Mesendoderm (in vitro differentiated cells): ENCODE results near the gene FRMD4B.
"Not testable (repeated sequence)": the region's sequence is repeated elsewhere in the genome, so short reads cannot be mapped to it uniquely, and the experiment has no call there.

Experiments
- DNase-seq: peaks from one replicate; pipeline ENCODE4 v3.0.0; 2013
- H2AK5ac ChIP-seq: 2 replicates; pipeline ENCODE4 v1.6.1; 2013; ENCODE audit warnings: low read length, inconsistent platforms
- H2BK120ac ChIP-seq: 2 replicates; pipeline ENCODE4 v1.6.1; 2013; ENCODE audit warnings: low read depth, mild to moderate bottlenecking, low read length, moderate library complexity, mixed read lengths
- H2BK15ac ChIP-seq: replicated peaks from 2 replicates; pipeline ENCODE4 v1.6.1; 2013; ENCODE audit warnings: low read depth, mild to moderate bottlenecking, moderate library complexity
- H2BK5ac ChIP-seq: 2 replicates; pipeline ENCODE4 v1.6.1; 2013; ENCODE audit warnings: low read length, inconsistent platforms
- H3K18ac ChIP-seq: 2 replicates; pipeline ENCODE4 v1.6.1; 2013; ENCODE audit warnings: mild to moderate bottlenecking, low read length, mixed read lengths
- H3K23ac ChIP-seq: one replicate; pipeline ENCODE4 v1.6.1; 2013; ENCODE audit warnings: low read length
- H3K27ac ChIP-seq: 2 replicates; pipeline ENCODE4 v1.5.1; 2013; ENCODE audit warnings: low read depth, mild to moderate bottlenecking, inconsistent platforms, low read length, moderate library complexity
- H3K27me3 ChIP-seq: 2 replicates; pipeline ENCODE4 v1.6.1; 2013; ENCODE audit warnings: low read length, control low read depth, mild to moderate bottlenecking, inconsistent platforms; ENCODE audit not compliant: insufficient read depth, poor library complexity
- H3K36me3 ChIP-seq: 2 replicates; pipeline ENCODE4 v1.6.1; 2013; ENCODE audit warnings: low read length, inconsistent platforms; ENCODE audit not compliant: control insufficient read depth, insufficient read depth
- H3K4ac ChIP-seq: one replicate; pipeline ENCODE4 v1.6.1; 2013; ENCODE audit warnings: low read depth, mild to moderate bottlenecking, low read length, moderate library complexity
- H3K4me1 ChIP-seq: 2 replicates; pipeline ENCODE4 v1.6.1; 2013; ENCODE audit warnings: low read depth, low read length, inconsistent platforms; ENCODE audit not compliant: control insufficient read depth
- H3K4me2 ChIP-seq: 2 replicates; pipeline ENCODE4 v1.6.1; 2013; ENCODE audit warnings: low read length
- H3K4me3 ChIP-seq: 2 replicates; pipeline ENCODE4 v1.5.1; 2013; ENCODE audit warnings: mild to moderate bottlenecking, low read length
- H3K56ac ChIP-seq: one replicate; pipeline ENCODE4 v1.6.1; 2013; ENCODE audit warnings: low read length
- H3K79me1 ChIP-seq: 2 replicates; pipeline ENCODE4 v1.6.1; 2013; ENCODE audit warnings: low read length, inconsistent platforms
- H3K79me2 ChIP-seq: 2 replicates; pipeline ENCODE4 v1.6.1; 2013; ENCODE audit warnings: mild to moderate bottlenecking, low read length; ENCODE audit not compliant: control insufficient read depth, insufficient read depth
- H3K9ac ChIP-seq: 2 replicates; pipeline ENCODE4 v1.6.1; 2013; ENCODE audit warnings: low read length, inconsistent platforms
- H4K5ac ChIP-seq: one replicate; pipeline ENCODE4 v1.6.1; 2013; ENCODE audit warnings: low read length
- H4K8ac ChIP-seq: one replicate; pipeline ENCODE4 v1.6.1; 2013; ENCODE audit warnings: low read depth, mild to moderate bottlenecking, control low read depth, low read length, moderate library complexity
- WGBS: extraction: QIAGEN DNeasy Blood & Tissue Kit; methylation state at CpG from one replicate; pipeline ENCODE4 v1.1.7; 2013; ENCODE audit warnings: low lambda C conversion rate, missing lambda C conversion rate; ENCODE audit not compliant: insufficient coverage; ENCODE audit errors: extremely low coverage; 5-methylcytosine and 5-hydroxymethylcytosine counted together

The FRMD4B gene

GRCh38 chr3:69239063-69239462 lies 146.8 kb downstream of the FRMD4B start:
- no peak overlapping the region for H2AK5ac ChIP-seq
- H3K18ac ChIP-seq, result peak overlapping the region; percentile 87
- H3K79me1 ChIP-seq, result no peaks in the 10 kb centered on the region
- H2BK5ac ChIP-seq, result no peak overlapping the region
- H3K4me3 ChIP-seq, result no peak overlapping the region
- no peaks in the 10 kb centered on the region for H3K27me3 ChIP-seq
- no peak overlapping the region for H3K4ac ChIP-seq
- H2BK15ac ChIP-seq, result no peak overlapping the region
- no CpG with 5 or more reads among the region's 1 CpG for whole genome bisulfite sequencing
- DNase-seq, result peak; percentile 68
- peak overlapping the region; percentile 66 for H3K56ac ChIP-seq
- no peak overlapping the region for H3K23ac ChIP-seq
- no peak overlapping the region for H4K8ac ChIP-seq
- H3K79me2 ChIP-seq, result no peaks in the 10 kb centered on the region
- H3K4me1 ChIP-seq, result peaks cover 13% of the 10 kb centered on the region
- no peak overlapping the region for H3K9ac ChIP-seq
- no peaks in the 10 kb centered on the region for H3K36me3 ChIP-seq
- H3K27ac ChIP-seq, result peak overlapping the region; percentile 27
- H4K5ac ChIP-seq, result no peak overlapping the region
- no peak overlapping the region for H3K4me2 ChIP-seq
- H2BK120ac ChIP-seq, result no peak overlapping the region

- Histone ChIP-seq H3K4me1 (peaks cover 8% of the 10 kb centered on the region), H3K56ac (peak overlapping the region; percentile 26), H3K79me2 (no peaks in the 10 kb centered on the region), H3K27me3 (no peaks in the 10 kb centered on the region), H3K18ac (peak overlapping the region; percentile 75), H2AK5ac (no peak overlapping the region), H3K4ac (no peak overlapping the region), H2BK15ac (peak overlapping the region; percentile 96), H3K23ac (no peak overlapping the region), H3K79me1 (no peaks in the 10 kb centered on the region), H3K27ac (no peak overlapping the region), H3K36me3 (no peaks in the 10 kb centered on the region), H3K4me2 (no peak overlapping the region), H4K8ac (no peak overlapping the region), H2BK5ac (no peak overlapping the region), H2BK120ac (no peak overlapping the region), H3K9ac (no peak overlapping the region), H3K4me3 (no peak overlapping the region), H4K5ac (no peak overlapping the region)
- WGBS, result no CpG with 5 or more reads among the region's 8 CpGs
- DNase-seq, result peak; percentile 51
These were observed 148.8 kb downstream of the FRMD4B start for GRCh38 chr3:69236812-69237707.

- H3K4me3 ChIP-seq, result no peak overlapping the region
- H2BK15ac ChIP-seq, result no peak overlapping the region
- H4K8ac ChIP-seq, result no peak overlapping the region
- no peaks in the 10 kb centered on the region for H3K27me3 ChIP-seq
- H3K79me2 ChIP-seq, result no peaks in the 10 kb centered on the region
- H3K4ac ChIP-seq, result no peak overlapping the region
- no peak overlapping the region for H3K27ac ChIP-seq
- no peak for DNase-seq
- H3K79me1 ChIP-seq, result no peaks in the 10 kb centered on the region
- no peak overlapping the region for H3K18ac ChIP-seq
- no peak overlapping the region for H3K9ac ChIP-seq
- H2BK5ac ChIP-seq, result no peak overlapping the region
- no peak overlapping the region for H2BK120ac ChIP-seq
- no peak overlapping the region for H3K23ac ChIP-seq
- WGBS, result no CpG with 5 or more reads among the region's 3 CpGs
- H3K56ac ChIP-seq, result no peak overlapping the region
- no peaks in the 10 kb centered on the region for H3K36me3 ChIP-seq
- peaks cover 6% of the 10 kb centered on the region for H3K4me1 ChIP-seq
- no peak overlapping the region for H4K5ac ChIP-seq
- H2AK5ac ChIP-seq, result no peak overlapping the region
- no peak overlapping the region for H3K4me2 ChIP-seq
These were observed 150.0 kb downstream of the FRMD4B start for GRCh38 chr3:69235882-69236281.

GRCh38 chr3:69235227-69235626 lies 150.7 kb downstream of the FRMD4B start:
- not testable (repeated sequence) for H2BK15ac ChIP-seq, H3K4me1 ChIP-seq, H3K36me3 ChIP-seq, H3K4ac ChIP-seq, DNase-seq, H2BK5ac ChIP-seq, H3K18ac ChIP-seq, H4K5ac ChIP-seq, H3K23ac ChIP-seq, H3K4me3 ChIP-seq, H3K79me1 ChIP-seq, H2BK120ac ChIP-seq, H3K9ac ChIP-seq, H3K56ac ChIP-seq, H3K4me2 ChIP-seq, H3K27me3 ChIP-seq, H3K79me2 ChIP-seq, H2AK5ac ChIP-seq, H3K27ac ChIP-seq, H4K8ac ChIP-seq
- no CpG with 5 or more reads among the region's 4 CpGs for WGBS

DNA sequence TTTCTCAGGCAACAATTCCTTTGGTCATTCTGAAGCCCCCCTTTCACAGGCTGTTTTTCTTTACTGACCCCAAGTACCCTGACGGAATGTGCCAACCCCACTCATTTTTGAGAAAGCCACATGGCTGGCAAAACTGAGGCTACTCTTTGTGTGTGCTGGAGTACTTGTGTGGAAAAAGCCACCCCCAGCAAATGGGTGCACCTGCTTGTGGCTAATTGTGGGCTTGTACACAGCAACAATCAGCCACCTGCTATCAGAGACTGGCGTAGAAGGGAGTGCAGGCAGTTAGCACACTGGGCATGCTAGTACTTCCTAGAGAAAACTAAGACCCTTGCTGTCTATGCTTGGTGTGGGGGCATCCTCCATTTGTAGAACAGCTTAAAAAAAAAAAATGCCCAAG lies 153.4 kb downstream of the FRMD4B start:
- H3K4ac ChIP-seq, result no peak overlapping the region
- H2AK5ac ChIP-seq, result no peak overlapping the region
- H3K23ac ChIP-seq, result no peak overlapping the region
- H3K4me1 ChIP-seq, result peaks cover 3% of the 10 kb centered on the region
- H3K79me1 ChIP-seq, result no peaks in the 10 kb centered on the region
- H4K8ac ChIP-seq, result no peak overlapping the region
- H3K27ac ChIP-seq, result no peak overlapping the region
- H3K18ac ChIP-seq, result no peak overlapping the region
- no peak overlapping the region for H2BK5ac ChIP-seq
- WGBS, result no CpG with 5 or more reads among the region's 2 CpGs
- no peak overlapping the region for H2BK15ac ChIP-seq
- H4K5ac ChIP-seq, result no peak overlapping the region
- no peak overlapping the region for H3K4me2 ChIP-seq
- no peaks in the 10 kb centered on the region for H3K27me3 ChIP-seq
- H3K4me3 ChIP-seq, result no peak overlapping the region
- no peak overlapping the region for H3K9ac ChIP-seq
- no peaks in the 10 kb centered on the region for H3K36me3 ChIP-seq
- H3K56ac ChIP-seq, result no peak overlapping the region
- no peak for DNase-seq
- no peaks in the 10 kb centered on the region for H3K79me2 ChIP-seq
- no peak overlapping the region for H2BK120ac ChIP-seq
